ENCODE measurements around the gene NF1. TPM values are rescaled to one million over a fixed set of nuclear protein-coding genes. Genes with fewer than 3 reads are reported as not detected.

NF1 gene
- total RNA-seq, result 19.3 and 25.9 TPM in 2 replicates

DNA sequence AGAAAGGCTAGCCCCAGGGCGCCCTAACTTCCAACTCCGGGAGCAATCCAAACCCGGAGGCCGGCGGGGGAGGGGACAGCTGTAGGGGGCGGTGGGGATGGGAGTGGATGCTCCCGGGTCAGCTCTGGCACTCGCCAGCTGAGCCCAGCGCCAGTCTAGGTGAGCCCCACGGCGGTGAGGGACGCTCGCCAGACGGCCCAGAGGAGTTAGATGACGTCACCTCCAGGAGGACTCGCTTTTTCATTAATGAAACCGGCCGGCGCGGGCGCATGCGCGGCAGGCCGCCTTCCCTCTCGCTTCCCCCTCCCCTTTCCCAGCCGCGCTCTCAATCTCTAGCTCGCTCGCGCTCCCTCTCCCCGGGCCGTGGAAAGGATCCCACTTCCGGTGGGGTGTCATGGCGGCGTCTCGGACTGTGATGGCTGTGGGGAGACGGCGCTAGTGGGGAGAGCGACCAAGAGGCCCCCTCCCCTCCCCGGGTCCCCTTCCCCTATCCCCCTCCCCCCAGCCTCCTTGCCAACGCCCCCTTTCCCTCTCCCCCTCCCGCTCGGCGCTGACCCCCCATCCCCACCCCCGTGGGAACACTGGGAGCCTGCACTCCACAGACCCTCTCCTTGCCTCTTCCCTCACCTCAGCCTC is at the start of gene NF1:
Gene NF1, plus strand, starts transcription at position 378 of the 636 bp plus-strand sequence. CDS start 333 bp downstream, outside the sequence.

GRCh38 chr17:31297090-31297489 is 202.3 kb downstream of the NF1 start, which contains the start of gene OMG:
Gene OMG (minus strand): TSS chr17:31297239. CDS start chr17:31296331, 908 bp downstream.

DNA sequence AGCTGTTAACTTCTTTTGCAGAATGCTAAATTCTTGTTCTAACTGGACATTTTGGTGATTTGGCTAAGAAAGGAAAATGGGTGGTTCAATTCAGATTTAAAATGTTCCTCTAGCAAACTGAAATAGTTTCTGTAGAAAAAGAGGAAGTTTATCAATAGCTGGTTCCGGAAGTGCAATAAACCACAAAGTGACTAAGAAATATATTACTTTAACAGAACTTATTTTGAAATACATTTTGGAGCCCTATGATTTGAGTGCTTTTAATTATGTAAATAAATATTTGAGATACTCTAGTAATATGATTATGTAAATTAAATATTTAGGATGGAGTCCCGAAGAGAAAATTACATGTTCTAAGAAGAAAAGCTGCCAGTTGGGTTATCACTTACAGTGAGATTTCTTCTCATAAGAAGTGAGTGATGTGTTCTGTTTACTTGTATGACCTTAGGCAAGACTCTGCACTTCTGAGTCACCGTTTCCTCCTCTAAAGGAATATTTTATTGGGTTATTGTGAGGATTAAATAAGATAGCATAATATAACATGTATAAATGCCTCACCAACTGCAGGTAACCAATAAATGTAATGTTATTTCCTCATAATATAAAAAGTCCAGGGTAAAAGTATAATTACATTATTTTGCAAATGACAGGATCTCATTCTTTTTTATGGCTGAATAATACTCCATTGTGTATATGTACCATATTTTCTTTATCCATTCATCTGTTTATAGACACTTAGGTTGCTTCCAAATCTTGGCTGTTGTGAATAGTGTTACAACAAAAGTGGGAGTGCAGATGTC is 219.4 kb downstream of the NF1 start, which contains the start of gene EVI2B:
Gene EVI2B, minus strand, starts transcription at position 73 of the 800 bp plus-strand sequence. CDS start 8,445 bp downstream, outside the sequence.

DNA sequence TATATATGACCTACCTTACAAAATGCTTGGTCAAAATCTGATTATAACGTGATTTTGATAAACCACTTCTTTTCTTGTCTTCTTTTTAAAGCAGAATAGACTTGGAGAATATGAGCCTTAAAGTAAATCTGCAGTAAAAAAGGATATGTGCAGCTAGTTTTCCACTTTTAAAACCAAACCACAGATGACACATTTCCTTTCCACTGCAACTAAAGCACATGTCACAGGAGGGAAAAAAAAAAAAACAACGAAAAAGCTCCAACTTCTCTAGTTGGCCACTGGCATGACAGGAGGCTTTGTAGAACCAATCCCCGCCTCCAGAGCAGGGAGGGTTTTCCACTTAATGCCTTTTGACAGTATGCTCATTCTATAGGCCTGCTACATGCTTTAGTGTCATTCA is 226.7 kb downstream of the NF1 start, which contains the start of gene EVI2A:
Gene EVI2A, minus strand, starts transcription at position 142 of the 400 bp plus-strand sequence. CDS start 2,609 bp downstream, outside the sequence.

DNA sequence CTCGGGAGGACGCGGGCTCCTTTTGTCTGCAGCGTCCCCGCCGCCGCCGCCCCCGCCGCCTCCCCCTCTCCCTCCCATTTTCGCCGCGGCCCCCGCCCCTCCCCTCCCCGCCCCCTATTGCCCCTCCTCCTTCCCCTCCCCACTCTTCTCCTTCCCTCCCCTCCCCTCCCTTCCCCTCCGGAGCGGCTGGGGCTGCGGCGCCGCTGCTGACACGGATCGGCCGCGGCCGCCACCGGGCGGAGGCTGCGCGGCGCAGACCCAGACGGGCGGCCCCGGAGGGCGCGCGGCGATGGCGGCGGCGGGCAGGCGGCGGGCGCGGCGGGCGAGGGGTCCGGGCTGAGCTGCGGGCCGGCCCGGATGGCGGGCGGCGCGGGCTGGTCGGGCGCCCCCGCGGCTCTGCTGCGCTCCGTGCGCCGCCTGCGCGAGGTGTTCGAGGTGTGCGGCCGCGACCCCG is 296.7 kb downstream of the NF1 start, which contains the start of gene RAB11FIP4:
Gene RAB11FIP4, plus strand, starts transcription at position 180 of the 454 bp plus-strand sequence. Its CDS starts 178 bp downstream, at position 358.

Other genes with a start within 250 kb of the NF1 start
- gene TEFM, start 188.7 kb upstream of the NF1 start, total RNA-seq, result 7.0 and 18.3 TPM in 2 replicates
- gene ADAP2, start 173.0 kb upstream of the NF1 start, total RNA-seq, result 0.49 and 0.54 TPM in 2 replicates
- 11.7 and 12.5 TPM in 2 replicates for gene RNF135, start 123.9 kb upstream of the NF1 start, total RNA-seq
- 0.36 TPM in 1 of 2 replicates, not detected in the other for gene OMG, start 202.3 kb downstream of the NF1 start, total RNA-seq
- gene EVI2B, start 219.1 kb downstream of the NF1 start, total RNA-seq, result 0.18 TPM in 1 of 2 replicates, not detected in the other
- 0.32 and 0.90 TPM in 2 replicates for gene EVI2A, start 226.6 kb downstream of the NF1 start, total RNA-seq